Adipose tissue (tissue), 3 donors: Measurements from ENCODE around the gene DPH1. TPM values are rescaled to one million over a fixed set of nuclear protein-coding genes. Genes with fewer than 3 reads are reported as not detected.
"Not testable (repeated sequence)": the region's sequence is repeated elsewhere in the genome, so short reads cannot be mapped to it uniquely, and the experiment has no call there.

Source experiments
- H3K27ac ChIP-seq: one replicate; pipeline ENCODE4 v1.5.1; 2013; ENCODE audit warnings: low read depth, low read length
- WGBS, 3 donors: extraction: QIAGEN DNeasy Blood & Tissue Kit; methylation state at CpG; one replicate each; pipeline ENCODE4 v1.1.7; 2013; 5-methylcytosine and 5-hydroxymethylcytosine counted together
- polyA plus RNA-seq, 3 donors: library from polyadenylated mRNA; stranded (reverse); fragments of 200-250 nt; gene quantifications; one replicate each; pipeline ENCODE4 v1.2.3, GENCODE V29; 2013
- donor health status: healthy with polysubstance abuse.
- donor health status: Bipolar disorder and iron deficiency.
- donor health status: healthy.

Gene DPH1
- polyA plus RNA-seq, 3 donors, result 15.4 to 34.0 (median 31.1) TPM

DNA sequence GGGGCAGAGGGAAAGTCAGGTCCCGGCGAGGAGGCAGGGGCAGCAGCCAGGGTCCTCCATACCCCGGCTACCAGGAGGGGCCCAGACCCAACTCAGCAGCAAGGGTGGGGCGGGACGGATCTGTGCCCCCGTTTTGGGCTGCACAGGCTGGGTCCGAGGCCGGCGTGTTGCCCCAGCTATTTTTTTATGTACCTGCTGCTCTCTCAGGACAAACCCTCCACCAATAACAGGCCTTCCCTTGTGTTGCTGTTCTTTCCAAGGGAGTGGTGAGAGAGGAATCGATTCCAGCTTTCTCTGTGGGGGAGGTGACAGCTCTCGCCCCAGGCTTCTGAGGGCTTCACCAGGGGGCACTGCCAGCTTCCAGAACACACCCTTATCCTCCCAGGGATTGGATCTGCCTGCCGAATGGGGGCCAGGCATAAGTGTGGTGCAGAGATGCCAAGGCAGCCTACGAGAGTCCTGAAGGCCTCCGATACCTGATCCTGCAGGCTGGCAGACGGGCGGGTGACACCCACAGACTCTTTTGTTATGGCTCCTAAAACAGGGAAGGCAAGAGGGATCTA lies 27.1 kb upstream of the DPH1 start:
- WGBS, 3 donors, result 56 to 82% (median 73%) methylated on average over 16 of the region's 16 CpGs
- no peak overlapping the region for H3K27ac ChIP-seq

DNA sequence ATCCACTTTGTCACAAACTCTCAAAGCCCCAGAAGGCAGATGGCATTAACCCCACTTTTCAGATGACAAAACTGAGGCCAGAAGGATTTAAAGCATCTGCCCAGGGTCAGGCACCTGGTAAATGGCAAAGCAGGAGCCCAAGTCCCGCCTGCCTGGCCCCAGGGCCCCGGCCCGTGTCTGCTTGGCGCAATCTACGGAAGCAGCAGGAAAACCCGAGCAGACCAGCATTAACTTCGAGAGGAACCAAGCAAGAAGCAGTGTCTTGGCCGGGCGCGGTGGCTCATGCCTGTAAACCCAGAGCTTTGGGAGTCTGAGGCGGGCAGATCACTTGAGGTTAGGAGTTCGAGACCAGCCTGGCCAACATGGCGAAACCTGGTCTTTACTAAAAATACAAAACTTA lies 26.4 kb upstream of the DPH1 start:
- no peak overlapping the region for H3K27ac ChIP-seq
- 91 to 92% (median 92%) methylated on average over 13 of the region's 13 CpGs for WGBS, 3 donors

- WGBS, 3 donors, result 77 to 82% (median 77%) methylated on average over 12 of the region's 12 CpGs
Observed at GRCh38 chr17:2004435-2004952, 25.5 kb upstream of the DPH1 start.

GRCh38 chr17:2008332-2009126 lies 21.4 kb upstream of the DPH1 start:
- 73 to 92% (median 78%) methylated on average over 15 of the region's 15 CpGs for WGBS, 3 donors

More at GRCh38 chr17:2004435-2004952, 25.5 kb upstream of the DPH1 start:
- H3K27ac ChIP-seq, result no peak overlapping the region

DNA sequence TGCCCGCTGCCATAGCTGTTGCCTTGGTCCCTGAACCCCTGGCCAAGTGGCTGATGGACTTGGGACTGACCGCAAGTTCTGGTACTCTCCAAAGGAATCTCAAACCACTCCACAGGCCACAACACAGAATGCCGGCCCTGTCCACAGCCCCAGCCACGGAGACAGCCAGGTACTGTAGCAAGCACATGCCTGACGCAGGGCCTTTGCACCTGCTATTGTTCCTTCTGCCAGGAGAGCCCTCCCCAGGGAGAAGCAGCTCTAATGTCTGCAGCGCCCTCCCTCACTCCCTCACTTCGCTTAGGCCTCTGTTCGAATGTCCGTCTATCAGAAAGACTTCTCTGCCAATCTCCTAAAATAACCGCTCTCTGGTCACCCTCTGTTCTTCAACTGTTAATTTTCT lies 20.2 kb upstream of the DPH1 start:
- H3K27ac ChIP-seq, result no peak overlapping the region
- WGBS, 3 donors, result 96 to 99% (median 97%) methylated on average over 9 to 10 of the region's 10 CpGs

More at GRCh38 chr17:2008332-2009126, 21.4 kb upstream of the DPH1 start:
- H3K27ac ChIP-seq, result no peak overlapping the region

- WGBS, 3 donors, result 27 to 53% (median 29%) methylated on average over 24 of the region's 24 CpGs
Observed at GRCh38 chr17:2011411-2012371, 18.3 kb upstream of the DPH1 start.

GRCh38 chr17:2012499-2012898 lies 17.5 kb upstream of the DPH1 start:
- H3K27ac ChIP-seq, result no peak overlapping the region
- WGBS, 3 donors, result 89 to 90% (median 89%) methylated on average over 4 of the region's 4 CpGs

More at GRCh38 chr17:2011411-2012371, 18.3 kb upstream of the DPH1 start:
- H3K27ac ChIP-seq, result no peak overlapping the region

GRCh38 chr17:2013220-2013993 lies 16.5 kb upstream of the DPH1 start:
- H3K27ac ChIP-seq, result not testable (repeated sequence)
- 93 to 96% (median 95%) methylated on average over 5 to 6 of the region's 6 CpGs for WGBS, 3 donors

GRCh38 chr17:2013994-2014317 lies 16.0 kb upstream of the DPH1 start:
- 89 to 93% (median 89%) methylated on average over 1 of the region's 1 CpG for WGBS, 3 donors
- H3K27ac ChIP-seq, result no peak overlapping the region

DNA sequence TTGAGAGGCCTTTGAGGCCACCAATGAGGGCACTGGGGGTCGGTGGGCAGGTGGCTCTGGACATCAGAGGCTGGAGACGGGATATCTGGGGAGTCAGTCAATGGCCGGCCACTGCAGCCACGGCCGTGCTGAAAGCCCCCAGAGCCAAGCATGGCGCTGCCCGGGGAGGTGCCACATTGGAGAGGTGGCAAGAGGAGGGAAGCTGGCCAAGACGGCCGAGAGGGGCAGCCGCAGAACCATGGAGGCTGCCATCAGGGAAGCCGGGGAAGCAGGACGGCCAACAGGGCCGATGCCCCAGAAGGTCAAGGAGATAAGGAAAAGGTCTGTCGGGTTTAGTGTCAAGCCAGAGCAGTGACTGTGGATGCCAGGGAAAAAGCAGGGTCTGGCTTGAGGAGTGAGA lies 14.6 kb upstream of the DPH1 start:
- H3K27ac ChIP-seq, result no peak overlapping the region
- 82 to 92% (median 91%) methylated on average over 14 of the region's 14 CpGs for WGBS, 3 donors

GRCh38 chr17:2016494-2016893 lies 13.5 kb upstream of the DPH1 start:
- 85 to 90% (median 88%) methylated on average over 15 to 20 of the region's 20 CpGs for WGBS, 3 donors
- H3K27ac ChIP-seq, result no peak overlapping the region

DNA sequence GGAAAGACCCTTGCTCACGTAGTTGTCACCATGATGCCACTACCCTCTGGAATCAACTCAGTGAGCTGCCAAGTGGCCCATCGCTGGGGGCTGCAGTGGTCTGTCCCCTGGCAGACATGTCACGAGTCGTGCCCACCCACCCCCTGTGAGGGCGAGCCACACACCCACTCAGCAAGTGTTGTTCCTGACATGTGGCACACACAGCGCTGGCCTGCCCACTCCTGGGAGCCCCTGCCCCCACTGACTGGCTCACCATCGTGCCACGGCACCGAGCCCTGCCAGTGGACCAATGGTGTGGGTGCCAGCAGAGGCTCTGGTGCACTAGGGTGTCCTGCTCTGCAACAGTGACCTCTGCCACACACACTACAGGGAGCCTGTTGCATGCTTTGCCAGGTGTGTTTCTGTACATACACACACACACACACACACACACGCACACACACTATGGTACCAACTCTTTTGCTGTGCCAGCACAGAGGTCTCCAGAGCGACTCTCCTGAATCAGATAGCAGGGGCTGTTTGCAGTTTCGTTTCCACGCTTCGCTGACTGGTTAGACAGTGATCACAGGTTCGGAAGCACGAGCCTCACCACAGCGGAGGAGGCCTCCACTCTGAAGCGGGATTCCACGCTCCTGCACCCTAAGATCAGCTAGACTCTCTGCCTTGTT lies 12.5 kb upstream of the DPH1 start:
- 85 to 91% (median 88%) methylated on average over 19 of the region's 19 CpGs for WGBS, 3 donors
- H3K27ac ChIP-seq, result no peak overlapping the region

GRCh38 chr17:2018716-2019510 lies 11.0 kb upstream of the DPH1 start:
- H3K27ac ChIP-seq, result no peak overlapping the region
- 73 to 83% (median 76%) methylated on average over 23 to 24 of the region's 24 CpGs for WGBS, 3 donors

DNA sequence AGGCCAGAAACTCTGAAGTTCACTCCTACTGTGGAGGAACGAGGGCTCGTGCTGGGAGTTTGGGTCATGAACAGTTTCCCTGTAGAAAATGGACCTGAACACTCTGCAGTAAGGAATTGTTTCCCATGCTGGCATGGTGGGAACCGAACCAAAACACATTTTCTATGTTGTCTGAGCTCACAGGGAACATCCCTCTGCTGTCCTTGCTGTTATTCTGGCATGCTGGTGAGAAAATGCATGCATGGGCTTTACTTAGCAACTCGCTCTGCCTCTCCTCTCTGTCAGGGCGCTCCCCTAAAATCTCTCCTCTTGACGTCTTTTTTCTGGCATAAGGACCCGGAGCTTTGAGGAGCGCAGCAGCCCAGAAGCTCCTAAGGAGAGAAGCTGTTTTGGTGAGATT lies 10.2 kb upstream of the DPH1 start:
- H3K27ac ChIP-seq, result no peak overlapping the region
- 77 to 87% (median 80%) methylated on average over 8 of the region's 8 CpGs for WGBS, 3 donors

DNA sequence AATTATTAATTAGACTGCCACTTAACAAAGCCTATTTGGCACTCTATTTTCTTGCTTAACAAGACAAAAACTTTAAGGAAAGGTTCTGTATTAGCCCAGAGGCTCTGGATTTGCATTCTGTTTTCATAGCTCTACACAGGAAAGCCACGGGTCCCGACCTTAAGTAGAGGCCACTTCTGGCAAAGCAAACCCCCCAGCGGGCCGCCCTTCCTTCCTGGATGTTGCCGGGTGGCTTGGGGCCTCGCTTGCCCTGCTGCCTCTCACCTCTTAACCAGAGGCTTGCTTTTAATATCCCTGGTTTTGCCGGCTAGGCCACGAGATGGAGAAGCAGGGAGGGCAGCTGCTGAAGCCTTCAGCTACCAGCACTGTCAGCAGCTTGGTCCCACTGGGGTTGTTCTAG lies 9.2 kb upstream of the DPH1 start:
- WGBS, 3 donors, result 29 to 71% (median 34%) methylated on average over 8 of the region's 8 CpGs
- no peak overlapping the region for H3K27ac ChIP-seq

DNA sequence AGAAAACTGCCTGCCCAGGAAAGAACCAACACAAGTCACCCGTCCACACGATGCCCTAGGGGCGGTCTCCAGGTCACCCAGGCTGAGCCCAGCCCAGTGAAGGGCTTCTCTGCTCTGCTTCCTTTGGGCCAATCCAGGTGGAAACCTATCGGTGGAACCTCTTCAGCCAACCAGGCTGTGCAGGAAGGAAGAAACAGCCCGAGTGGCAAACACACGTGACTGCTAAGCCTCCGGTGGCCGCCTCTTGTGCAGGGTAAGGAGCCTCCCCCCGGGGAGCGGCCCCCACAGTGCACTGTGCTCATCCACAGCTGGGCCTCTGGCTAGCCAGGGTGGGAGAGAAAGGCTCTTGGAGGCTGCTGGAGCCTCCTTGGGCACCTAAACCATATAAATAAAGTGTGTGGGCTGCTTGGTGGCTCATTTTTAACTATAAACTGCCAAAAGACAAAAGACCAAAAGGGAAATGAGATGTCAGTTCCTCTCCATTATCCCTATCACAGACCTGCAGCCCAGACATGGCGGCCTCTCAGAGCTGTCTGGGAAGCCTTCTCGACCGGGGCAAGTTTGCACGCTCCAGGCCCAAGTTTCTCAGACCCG lies 7.2 kb upstream of the DPH1 start:
- no peak overlapping the region for H3K27ac ChIP-seq
- WGBS, 3 donors, result 54 to 82% (median 56%) methylated on average over 15 of the region's 15 CpGs
